Thyroid gland (tissue), 4 donors: ENCODE measurements around the gene SORCS2.

Experiments used
- POLR2A ChIP-seq, 2 donors: fragments of 450-650 bp; IDR thresholded peaks; one replicate each; pipeline ENCODE4 v1.6.1; 2017; ENCODE audit warnings: antibody characterized with exemption in 2 of 2, mild to moderate bottlenecking in 2 of 2, moderate library complexity in 1 of 2
- TF ChIP-seq, protein P1 (sequence below), 6 experiments: fragments of 200-600 bp in 3 of 6; fragments of 450-650 bp in 3 of 6; sonication (generic) in 3 of 6; IDR thresholded peaks; one replicate each; pipeline ENCODE4 v1.5.1; 2016 to 2019; ENCODE audit warnings: antibody characterized with exemption in 6 of 6, mild to moderate bottlenecking in 2 of 6, inconsistent platforms in 1 of 6, moderate library complexity in 1 of 6

DNA sequence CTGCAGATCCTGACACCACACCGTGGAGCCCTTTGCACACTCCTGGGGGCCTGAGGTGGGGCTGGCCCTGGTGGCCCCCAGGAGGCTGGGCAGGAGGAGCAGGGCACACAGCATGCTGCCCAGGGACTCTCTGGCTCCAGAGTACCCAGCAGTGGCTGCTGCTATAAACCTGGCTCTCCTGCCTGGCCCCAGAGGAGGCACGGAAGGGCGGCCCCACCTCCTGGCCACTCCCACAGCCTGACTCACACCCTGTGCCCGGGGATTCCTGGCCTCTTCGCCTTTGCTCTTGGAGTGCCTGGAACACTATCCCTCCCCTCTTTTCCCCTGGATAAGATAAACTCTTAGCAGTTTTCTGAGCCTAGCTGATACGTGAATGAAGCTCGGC, 242.4 kb downstream of the SORCS2 start, which contains the start of gene PSAPL1:
- TF ChIP-seq, protein P1, sequence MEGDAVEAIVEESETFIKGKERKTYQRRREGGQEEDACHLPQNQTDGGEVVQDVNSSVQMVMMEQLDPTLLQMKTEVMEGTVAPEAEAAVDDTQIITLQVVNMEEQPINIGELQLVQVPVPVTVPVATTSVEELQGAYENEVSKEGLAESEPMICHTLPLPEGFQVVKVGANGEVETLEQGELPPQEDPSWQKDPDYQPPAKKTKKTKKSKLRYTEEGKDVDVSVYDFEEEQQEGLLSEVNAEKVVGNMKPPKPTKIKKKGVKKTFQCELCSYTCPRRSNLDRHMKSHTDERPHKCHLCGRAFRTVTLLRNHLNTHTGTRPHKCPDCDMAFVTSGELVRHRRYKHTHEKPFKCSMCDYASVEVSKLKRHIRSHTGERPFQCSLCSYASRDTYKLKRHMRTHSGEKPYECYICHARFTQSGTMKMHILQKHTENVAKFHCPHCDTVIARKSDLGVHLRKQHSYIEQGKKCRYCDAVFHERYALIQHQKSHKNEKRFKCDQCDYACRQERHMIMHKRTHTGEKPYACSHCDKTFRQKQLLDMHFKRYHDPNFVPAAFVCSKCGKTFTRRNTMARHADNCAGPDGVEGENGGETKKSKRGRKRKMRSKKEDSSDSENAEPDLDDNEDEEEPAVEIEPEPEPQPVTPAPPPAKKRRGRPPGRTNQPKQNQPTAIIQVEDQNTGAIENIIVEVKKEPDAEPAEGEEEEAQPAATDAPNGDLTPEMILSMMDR (IDR thresholded peaks at IDR 0.05), result no peak
- TF ChIP-seq POLR2A (IDR thresholded peaks at IDR 0.05), result no peak
